Stimulated activated CD8-positive, alpha-beta memory T cell treated with anti-CD3 and anti-CD28 coated beads, Interleukin-12 subunit alpha, Interleukin-12 subunit beta, amount 100 ng/mL, for 24 hours (primary cell): ENCODE measurements around the gene CNNM2.
"Not testable (repeated sequence)": the region's sequence is repeated elsewhere in the genome, so short reads cannot be mapped to it uniquely, and the experiment has no call there.

Source experiments
- DNase-seq: peaks from one replicate; pipeline ENCODE4 v3.0.0-alpha.2; 2020; ENCODE audit errors: extremely low read depth

Gene CNNM2

GRCh38 chr10:103106539-103106938 lies 188.4 kb downstream of the CNNM2 start:
- no peak for DNase-seq

GRCh38 chr10:103109821-103110220 lies 191.7 kb downstream of the CNNM2 start:
- DNase-seq: no peak

DNA sequence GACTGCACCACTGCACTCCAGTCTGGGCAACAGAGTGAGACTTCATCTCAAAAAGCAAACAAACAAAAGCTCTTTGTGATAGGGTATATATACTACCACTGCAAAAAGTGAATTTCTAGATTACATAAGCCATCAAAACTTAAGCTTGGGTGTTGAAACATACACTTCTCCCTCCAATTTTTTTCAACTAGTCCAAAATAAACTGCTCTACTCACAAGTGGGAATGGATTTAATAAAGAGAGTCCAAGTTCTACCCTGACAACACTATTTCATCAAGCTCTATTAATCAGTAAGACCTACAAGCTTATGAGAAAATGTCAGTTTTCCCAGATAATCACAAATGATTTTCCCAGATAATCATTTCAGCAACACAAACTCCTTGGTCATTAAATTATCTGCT lies 192.3 kb downstream of the CNNM2 start:
- DNase-seq: no peak

- no peak for DNase-seq
Observed at GRCh38 chr10:103111031-103111917, 193.2 kb downstream of the CNNM2 start.

GRCh38 chr10:103111918-103112877 lies 194.1 kb downstream of the CNNM2 start:
- no peak for DNase-seq

GRCh38 chr10:103114876-103115275 lies 196.8 kb downstream of the CNNM2 start:
- no peak for DNase-seq

GRCh38 chr10:103117247-103117646 lies 199.2 kb downstream of the CNNM2 start:
- DNase-seq: no peak

DNA sequence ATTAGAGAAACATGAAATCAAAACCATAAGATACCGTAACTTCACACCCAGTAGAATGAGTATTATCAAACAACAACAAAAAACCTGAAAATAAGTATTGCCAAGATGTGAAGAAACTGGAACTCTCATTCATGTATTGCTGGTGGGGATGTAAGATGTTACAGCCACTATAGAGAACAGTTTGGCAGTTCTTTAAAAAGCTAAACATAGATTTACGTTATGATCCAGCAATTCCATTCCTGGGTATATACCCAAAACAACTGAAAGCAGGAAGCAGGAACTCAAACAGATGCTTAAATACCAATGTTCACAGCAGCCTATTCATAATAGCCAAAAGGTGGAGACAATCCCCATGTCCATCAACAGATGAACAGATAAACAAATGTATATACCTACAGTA lies 202.5 kb downstream of the CNNM2 start:
- DNase-seq: no peak

- no peak for DNase-seq
Observed at GRCh38 chr10:103120977-103121735, 203.1 kb downstream of the CNNM2 start.

- no peak for DNase-seq
Observed at GRCh38 chr10:103123282-103124024, 205.4 kb downstream of the CNNM2 start.

DNA sequence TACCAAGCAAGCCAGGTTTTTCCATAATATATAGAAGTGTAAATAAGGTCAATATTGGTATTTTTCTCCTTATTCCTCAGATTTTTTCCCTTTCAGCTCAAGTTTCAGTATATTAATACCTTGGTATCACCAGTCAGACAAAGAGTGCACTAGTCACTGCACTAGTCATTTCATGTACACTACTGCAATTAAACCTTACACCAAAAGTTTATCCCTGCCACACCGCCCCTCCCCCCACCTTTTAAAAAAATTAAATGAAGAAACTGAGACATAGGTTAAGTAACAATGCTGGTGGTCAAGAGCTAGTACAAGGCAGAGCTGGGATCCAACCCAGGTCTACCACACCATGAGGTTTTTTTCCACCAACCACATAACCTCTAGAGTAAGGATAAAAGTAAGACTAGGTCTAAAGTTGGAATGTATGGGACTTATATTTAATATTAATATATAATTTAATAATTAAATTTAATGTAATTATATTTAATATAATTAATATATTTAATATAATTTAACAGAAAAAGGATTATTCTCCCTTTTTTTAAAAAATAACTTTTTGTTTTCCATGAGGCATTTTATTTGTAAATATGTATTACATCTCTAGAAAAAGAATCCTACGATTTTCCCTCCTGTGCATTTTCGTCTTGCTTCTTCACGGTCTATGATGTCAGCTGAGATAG lies 206.5 kb downstream of the CNNM2 start:
- no peak for DNase-seq

DNA sequence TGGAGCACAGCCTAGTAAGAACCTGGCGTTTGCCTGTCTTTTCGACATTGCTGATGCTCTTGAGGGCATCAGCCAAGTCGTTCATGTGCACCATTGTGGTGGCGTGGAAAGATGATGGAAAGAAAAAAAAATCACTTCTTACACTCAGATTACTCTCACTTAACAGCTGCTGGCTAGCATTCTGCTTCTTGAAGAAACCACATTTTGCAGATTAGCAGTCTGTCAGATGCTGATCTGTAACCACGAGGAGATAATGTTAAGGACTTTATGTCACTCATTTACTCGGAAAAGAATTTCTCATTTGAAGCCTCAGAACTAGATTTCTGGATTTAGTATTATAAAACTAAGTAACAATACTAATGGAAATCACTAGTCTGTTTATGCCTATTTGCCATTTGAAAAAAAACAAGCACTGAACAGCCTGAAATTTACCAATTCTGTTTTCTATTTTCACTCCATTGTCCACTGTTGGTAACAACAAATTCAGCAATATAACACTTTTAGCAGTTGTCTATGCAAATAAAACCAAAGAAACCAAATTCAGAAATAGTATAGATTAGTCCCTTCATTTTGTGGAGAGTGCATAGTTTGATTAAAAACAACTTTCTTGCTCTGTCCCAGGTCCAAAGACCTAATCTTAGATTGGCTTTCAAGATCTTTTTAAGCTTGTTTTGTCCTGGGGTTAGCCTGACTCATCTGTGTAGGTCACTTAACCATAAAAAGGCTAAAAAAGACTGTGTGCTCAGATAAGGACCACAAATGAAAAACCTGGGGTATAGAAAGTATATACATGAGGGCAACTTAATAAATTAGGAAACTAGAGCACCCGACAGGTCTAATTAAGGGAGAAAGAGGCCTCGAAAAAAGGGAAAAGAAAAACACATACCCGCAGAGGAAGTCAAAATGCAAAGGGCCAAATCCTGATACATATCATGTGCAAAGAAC lies 207.5 kb downstream of the CNNM2 start:
- no peak for DNase-seq

DNA sequence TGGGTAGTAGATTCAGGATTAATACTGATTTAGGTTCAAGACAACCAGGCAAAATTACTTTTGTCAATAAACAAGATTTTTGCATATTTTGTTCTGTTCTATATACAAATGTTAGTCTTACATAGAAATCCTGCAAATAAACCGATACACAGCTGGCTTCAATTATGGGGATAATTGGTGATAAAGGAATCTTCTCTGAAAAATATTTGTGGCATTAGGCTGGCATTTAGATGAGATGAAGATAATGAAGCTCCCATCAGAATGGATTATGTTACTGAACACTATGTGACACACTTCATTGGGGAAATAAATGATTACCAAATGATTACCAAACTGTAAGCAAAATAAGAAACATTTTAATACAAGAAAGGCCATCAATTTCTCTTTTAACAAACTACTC lies 209.1 kb downstream of the CNNM2 start:
- no peak for DNase-seq

DNA sequence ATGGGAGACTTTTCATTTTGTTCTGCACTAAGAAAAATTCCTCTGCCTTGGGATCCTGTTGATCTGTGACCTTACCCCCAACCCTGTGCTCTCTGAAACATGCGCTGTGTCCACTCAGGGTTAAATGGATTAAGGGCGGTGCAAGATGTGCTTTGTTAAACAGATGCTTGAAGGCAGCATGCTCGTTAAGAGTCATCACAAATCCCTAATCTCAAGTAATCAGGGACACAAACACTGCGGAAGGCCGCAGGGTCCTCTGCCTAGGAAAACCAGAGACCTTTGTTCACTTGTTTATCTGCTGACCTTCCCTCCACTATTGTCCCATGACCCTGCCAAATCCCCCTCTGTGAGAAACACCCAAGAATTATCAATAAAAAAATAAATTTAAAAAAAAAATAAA lies 212.1 kb downstream of the CNNM2 start:
- DNase-seq: not testable (repeated sequence)

GRCh38 chr10:103130910-103131309 lies 212.8 kb downstream of the CNNM2 start:
- no peak for DNase-seq

- not testable (repeated sequence) for DNase-seq
Observed at GRCh38 chr10:103135168-103135567, 217.1 kb downstream of the CNNM2 start.

DNA sequence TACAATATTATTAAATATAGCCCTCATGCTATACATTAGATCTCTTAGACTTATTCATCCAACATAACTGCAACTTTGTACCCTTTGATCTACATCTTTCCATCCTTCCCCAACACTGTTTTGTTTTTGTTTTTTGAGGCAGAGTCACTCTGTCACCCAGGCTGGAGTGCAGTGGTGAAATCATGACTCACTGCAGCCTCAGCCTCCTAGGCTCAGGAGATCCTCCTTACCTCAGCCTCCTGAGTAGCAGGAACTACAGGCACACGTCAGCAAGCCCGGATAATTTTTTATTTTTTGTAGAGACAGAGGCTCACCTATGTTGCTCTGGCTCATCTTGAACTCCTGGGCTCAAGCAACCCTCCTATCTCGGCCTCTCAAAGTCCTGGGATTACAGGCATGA lies 221.7 kb downstream of the CNNM2 start:
- DNase-seq: no peak
